ENCODE results near the gene SYNC.
"Not testable (repeated sequence)": the region's sequence is repeated elsewhere in the genome, so short reads cannot be mapped to it uniquely, and the experiment has no call there.

DNA sequence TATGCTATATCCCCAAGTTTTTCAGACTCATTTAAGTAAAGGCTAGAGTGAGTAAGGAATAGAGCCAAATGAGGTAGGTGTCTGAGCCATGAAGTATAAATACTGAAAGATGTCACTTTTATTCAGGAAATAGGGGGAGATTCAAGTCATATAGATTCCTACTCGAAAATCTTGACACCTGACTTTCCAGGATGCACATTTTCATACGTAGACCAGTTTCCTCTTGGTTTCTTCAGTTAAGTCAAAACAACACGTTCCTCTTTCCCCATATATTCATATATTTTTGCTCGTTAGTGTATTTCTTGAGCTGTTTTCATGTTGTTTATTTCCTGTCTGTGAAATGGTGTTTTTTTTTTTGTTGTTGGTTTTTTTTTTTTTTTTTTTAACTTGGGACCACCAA is 22.6 kb downstream of the SYNC start:
- TF ChIP-seq, protein P1, sequence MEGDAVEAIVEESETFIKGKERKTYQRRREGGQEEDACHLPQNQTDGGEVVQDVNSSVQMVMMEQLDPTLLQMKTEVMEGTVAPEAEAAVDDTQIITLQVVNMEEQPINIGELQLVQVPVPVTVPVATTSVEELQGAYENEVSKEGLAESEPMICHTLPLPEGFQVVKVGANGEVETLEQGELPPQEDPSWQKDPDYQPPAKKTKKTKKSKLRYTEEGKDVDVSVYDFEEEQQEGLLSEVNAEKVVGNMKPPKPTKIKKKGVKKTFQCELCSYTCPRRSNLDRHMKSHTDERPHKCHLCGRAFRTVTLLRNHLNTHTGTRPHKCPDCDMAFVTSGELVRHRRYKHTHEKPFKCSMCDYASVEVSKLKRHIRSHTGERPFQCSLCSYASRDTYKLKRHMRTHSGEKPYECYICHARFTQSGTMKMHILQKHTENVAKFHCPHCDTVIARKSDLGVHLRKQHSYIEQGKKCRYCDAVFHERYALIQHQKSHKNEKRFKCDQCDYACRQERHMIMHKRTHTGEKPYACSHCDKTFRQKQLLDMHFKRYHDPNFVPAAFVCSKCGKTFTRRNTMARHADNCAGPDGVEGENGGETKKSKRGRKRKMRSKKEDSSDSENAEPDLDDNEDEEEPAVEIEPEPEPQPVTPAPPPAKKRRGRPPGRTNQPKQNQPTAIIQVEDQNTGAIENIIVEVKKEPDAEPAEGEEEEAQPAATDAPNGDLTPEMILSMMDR (IDR thresholded peaks at IDR 0.05): not testable (repeated sequence)
- not testable (repeated sequence) for TF ChIP-seq POLR2A (IDR thresholded peaks at IDR 0.05); POLR2AphosphoS5 (IDR thresholded peaks at IDR 0.05); EP300 (IDR thresholded peaks at IDR 0.05; ENCODE audit: low read depth)

Data from transverse colon (tissue), 4 donors.